ENCODE measurements around the gene CTSW.
A peak's percentile ranks its signal among the peaks of the same experiment; 100 is the strongest.
"Not testable (repeated sequence)": the region's sequence is repeated elsewhere in the genome, so short reads cannot be mapped to it uniquely, and the experiment has no call there.

The CTSW gene

GRCh38 chr11:65879617-65880016 lies at the start of gene CTSW:
Gene CTSW (plus strand): TSS chr11:65879837. CDS start chr11:65879855, 18 bp downstream.
- no peak for DNase-seq

- not testable (repeated sequence) for DNase-seq
These were observed 47.4 kb upstream of the CTSW start for GRCh38 chr11:65832231-65832630.

- peak; percentile 59 for DNase-seq
These were observed 46.2 kb upstream of the CTSW start, which contains the start of gene SNX32 for GRCh38 chr11:65833297-65834030. Gene SNX32 (plus strand): TSS chr11:65833963. CDS start chr11:65834066, 103 bp downstream.

GRCh38 chr11:65834202-65834601 lies 45.4 kb upstream of the CTSW start:
- no peak for DNase-seq

GRCh38 chr11:65842144-65842543 lies 37.5 kb upstream of the CTSW start:
- DNase-seq: no peak

GRCh38 chr11:65843811-65844210 lies 35.8 kb upstream of the CTSW start:
- no peak for DNase-seq

- DNase-seq: no peak
These were observed 35.3 kb upstream of the CTSW start for GRCh38 chr11:65844231-65844872.

- DNase-seq: no peak
These were observed 31.9 kb upstream of the CTSW start for GRCh38 chr11:65847746-65848145.

GRCh38 chr11:65848693-65849092 lies 30.9 kb upstream of the CTSW start:
- not testable (repeated sequence) for DNase-seq

- DNase-seq: no peak
These were observed 30.3 kb upstream of the CTSW start for GRCh38 chr11:65849366-65849765.

GRCh38 chr11:65849771-65850216 lies 29.8 kb upstream of the CTSW start:
- no peak for DNase-seq

GRCh38 chr11:65850217-65851082 lies 29.2 kb upstream of the CTSW start:
- no peak for DNase-seq

GRCh38 chr11:65851083-65851579 lies 28.5 kb upstream of the CTSW start:
- DNase-seq: no peak

- no peak for DNase-seq
These were observed 27.7 kb upstream of the CTSW start for GRCh38 chr11:65851811-65852507.

- DNase-seq: no peak
These were observed 27.0 kb upstream of the CTSW start for GRCh38 chr11:65852508-65853245.

- DNase-seq: no peak
These were observed 26.2 kb upstream of the CTSW start for GRCh38 chr11:65853246-65853979.

- DNase-seq: no peak
These were observed 25.5 kb upstream of the CTSW start for GRCh38 chr11:65854161-65854592.

- no peak for DNase-seq
These were observed 24.5 kb upstream of the CTSW start for GRCh38 chr11:65854852-65855837.

GRCh38 chr11:65855927-65856363 lies 23.7 kb upstream of the CTSW start:
- DNase-seq: no peak
